IPS-NIHi11 (cell line): ENCODE results near the gene GRK6.

Experiments used
- DNase-seq: peaks from one replicate; pipeline ENCODE4 v3.0.0; 2012; ENCODE audit warnings: mixed read lengths, low spot score

GRK6 gene

GRCh38 chr5:177440990-177441780, 14.7 kb downstream of the GRK6 start:
- no peak for DNase-seq

GRCh38 chr5:177442066-177442826, 15.8 kb downstream of the GRK6 start:
- DNase-seq: no peak

GRCh38 chr5:177443144-177443983, 16.9 kb downstream of the GRK6 start:
- no peak for DNase-seq

- no peak for DNase-seq
These were observed 17.9 kb downstream of the GRK6 start for GRCh38 chr5:177444106-177445051.

- no peak for DNase-seq
These were observed 18.8 kb downstream of the GRK6 start for GRCh38 chr5:177445052-177445916.

- DNase-seq: no peak
These were observed 19.4 kb downstream of the GRK6 start for GRCh38 chr5:177445917-177446199.

GRCh38 chr5:177446200-177447065, 20.0 kb downstream of the GRK6 start, which contains the start of gene PRR7:
Gene PRR7, plus strand, starts transcription at chr5:177446814. Its CDS starts 8,254 bp downstream, at chr5:177455068.
- peak; percentile 91 for DNase-seq

- DNase-seq: peak; percentile 83
These were observed 20.7 kb downstream of the GRK6 start for GRCh38 chr5:177447066-177447610.

- peak; percentile 69 for DNase-seq
These were observed 21.3 kb downstream of the GRK6 start for GRCh38 chr5:177447611-177448243.

GRCh38 chr5:177448244-177448950, 21.9 kb downstream of the GRK6 start:
- DNase-seq: no peak

- DNase-seq: no peak
These were observed 22.9 kb downstream of the GRK6 start for GRCh38 chr5:177449140-177450061.

GRCh38 chr5:177450667-177451424, 24.4 kb downstream of the GRK6 start:
- no peak for DNase-seq

GRCh38 chr5:177452688-177453638, 26.5 kb downstream of the GRK6 start:
- DNase-seq: no peak

GRCh38 chr5:177453852-177454396, 27.4 kb downstream of the GRK6 start:
- DNase-seq: no peak
